HG03159 (cell line): ENCODE measurements around the gene KDM2A.

Experiments used
- ATAC-seq: cut with Tn5 transposase; IDR thresholded peaks from one replicate; pipeline ENCODE4 v1.9.1; 2021; ENCODE audit warnings: mild to moderate bottlenecking, moderate library complexity; ENCODE audit not compliant: unreplicated experiment

KDM2A gene

DNA sequence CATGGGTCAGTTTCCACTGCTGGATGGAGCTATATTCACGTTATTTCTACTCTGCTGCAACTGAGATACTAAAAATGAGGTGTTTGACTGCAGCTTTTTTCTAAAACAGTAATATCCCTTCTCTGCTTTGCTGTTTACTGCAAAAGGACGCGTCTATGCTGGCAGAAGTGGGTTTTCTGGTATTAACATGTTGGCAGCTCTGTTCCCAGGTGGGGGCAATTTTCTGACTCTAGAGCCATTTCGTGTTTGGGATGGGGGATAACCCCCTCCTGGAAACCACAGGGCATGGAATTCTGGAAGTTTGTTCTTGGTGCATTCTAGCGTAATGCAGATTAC, 152.1 kb downstream of the KDM2A start:
- ATAC-seq: no peak

DNA sequence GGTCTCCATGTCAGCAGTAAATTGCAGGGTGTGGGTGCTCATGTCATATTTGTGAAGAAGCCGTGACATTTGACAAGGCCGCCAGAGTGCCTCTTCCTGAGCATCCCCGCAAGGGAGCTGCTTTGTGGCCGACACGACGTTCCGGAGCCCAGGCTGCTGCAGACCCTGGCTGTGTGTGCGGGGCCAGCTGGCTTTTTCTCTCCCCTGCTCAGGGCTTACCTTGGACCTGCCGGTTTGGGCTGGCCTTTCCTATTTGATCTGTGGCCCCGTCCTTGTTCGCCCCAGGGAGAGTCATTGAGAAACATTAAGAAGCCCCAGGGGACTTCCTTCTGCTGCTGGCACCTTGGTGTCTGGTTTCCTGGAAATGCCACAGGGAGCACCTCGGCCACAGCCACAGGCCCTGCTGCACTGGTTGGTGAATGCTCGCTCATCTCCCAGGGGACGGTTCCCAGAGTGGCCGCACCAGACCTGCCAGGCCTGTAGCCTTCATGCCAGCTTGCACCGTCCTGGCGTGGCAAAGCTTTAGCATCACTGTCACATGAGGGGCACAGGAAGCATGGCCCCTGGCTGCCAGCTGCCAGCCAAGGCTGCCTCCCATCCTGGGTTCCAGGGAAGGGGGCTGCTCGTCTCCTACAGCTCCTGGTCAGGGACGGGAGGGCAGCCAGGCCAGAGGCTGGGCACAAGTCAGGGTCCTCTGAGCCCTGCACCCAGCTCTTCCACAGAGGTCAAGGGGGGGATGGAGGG, 152.7 kb downstream of the KDM2A start:
- no peak for ATAC-seq

DNA sequence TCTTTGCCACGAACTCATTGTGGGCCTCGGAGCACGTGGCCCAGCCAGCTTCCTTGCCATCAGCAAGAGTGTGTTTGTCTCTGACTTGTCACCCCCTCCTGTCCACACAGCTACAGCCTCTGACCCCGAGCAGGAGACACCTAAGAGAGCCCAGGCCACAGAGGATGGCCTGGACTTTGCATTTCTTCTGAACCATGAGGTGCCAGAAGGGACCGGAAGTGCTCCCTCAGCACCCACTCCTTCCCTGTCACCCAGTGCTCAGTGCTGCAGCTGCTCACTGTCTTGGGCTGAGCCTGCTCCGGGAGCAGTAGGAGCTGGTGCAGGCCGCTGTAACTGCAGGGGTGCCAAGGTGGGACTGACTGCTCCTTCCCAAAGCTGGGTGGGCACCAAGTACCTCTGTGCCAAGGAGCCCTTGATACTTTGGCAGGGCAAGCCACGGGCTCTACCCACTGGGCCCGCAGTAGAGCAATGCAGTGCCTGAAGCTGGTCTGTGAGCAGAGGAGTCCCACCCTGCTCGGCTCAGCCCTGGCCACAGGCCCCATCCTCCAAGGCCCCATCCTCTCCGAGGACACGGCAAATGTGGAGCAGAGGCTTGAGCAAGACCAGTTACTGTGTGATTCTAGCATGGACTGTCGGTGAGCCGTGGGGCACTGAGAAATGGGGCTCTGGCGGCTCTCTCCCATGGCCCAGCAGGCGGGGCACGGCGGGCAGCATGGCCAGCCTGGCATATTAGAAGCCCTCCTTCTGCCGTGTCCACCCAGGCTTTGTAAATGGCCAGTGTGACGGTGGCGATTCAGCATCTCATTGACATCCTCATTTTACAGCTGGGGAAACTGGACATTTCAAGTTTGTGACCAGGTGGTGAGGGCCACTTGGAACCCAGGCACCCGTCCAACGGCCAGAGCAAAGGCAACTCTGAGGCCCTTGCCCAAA, 153.5 kb downstream of the KDM2A start:
- ATAC-seq: no peak

DNA sequence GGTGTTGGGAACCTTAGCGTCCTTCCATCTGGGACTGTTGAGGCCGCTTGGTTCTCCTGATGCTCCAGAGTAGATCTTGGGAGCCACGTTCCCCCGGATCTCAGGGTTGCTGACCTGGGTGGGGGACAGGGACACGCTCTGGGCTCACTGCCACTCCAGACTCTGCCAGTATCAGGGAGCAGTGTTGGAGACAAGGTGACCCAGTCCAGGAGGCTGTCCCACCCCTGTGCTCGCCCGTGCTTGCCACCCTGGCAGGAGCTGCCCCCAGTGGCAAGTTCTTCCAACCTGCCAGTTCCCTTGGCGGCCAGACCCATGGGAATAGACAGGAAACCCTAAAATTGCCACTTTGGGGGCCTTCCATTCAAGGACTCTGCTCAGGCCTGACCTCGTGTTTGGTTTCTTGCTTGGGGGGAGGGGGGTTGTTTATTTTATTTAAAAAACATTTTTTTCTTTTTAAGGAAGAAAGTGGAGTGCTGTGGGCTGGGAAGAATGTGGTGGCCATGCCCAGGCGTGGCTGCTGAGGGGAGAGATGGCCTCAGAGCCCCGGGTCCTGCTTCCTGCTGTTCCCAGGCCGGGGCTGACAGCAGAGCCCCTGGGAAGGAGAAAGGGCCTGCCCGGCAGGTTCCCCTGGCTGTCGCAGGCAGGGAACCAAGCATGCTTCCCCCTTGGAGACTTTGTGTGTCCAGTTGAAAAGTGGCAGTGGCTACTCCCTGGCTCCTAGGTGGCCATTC, 154.4 kb downstream of the KDM2A start:
- ATAC-seq: no peak

DNA sequence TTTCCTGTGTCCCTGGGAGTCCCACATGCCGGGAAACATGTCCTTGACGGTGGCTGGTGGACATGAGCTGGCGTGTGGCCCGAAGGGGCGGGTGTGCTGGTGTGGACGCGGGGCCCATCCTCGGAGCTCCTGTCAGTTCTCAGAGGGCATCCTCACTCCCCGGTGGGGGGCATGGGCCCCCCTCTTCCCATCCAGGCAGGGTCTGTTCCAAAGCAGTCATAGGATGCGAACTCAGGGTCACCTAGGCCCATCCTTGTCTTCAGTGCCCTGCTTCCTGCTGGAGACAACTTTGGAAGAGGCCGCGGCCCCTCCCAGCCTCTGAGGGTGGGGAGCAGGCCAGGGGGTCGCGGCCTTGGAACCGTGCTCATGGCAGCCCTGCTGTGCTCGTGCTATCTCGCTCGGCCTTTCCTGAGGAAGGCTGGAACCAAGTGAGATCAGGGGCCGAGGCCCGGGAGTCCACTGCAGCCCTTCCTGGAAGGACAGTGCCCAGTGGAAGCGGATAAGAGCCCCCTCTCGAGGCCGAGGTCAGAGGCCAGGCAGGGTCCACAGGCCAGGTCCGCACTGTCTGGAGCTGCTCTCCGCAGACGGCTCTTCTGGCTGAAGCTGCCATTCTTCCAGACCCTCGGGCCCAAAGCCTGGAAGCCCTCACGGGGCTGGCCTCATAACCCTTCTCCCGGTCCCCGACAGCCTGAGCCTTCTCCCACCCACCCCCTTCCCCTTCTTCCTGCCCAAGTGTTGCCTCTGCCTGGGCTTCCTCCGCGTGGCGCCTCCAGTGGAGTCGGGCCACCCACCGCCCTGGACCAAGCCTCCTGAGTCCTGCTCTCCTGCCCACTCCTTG, 155.9 kb downstream of the KDM2A start:
- ATAC-seq: no peak

DNA sequence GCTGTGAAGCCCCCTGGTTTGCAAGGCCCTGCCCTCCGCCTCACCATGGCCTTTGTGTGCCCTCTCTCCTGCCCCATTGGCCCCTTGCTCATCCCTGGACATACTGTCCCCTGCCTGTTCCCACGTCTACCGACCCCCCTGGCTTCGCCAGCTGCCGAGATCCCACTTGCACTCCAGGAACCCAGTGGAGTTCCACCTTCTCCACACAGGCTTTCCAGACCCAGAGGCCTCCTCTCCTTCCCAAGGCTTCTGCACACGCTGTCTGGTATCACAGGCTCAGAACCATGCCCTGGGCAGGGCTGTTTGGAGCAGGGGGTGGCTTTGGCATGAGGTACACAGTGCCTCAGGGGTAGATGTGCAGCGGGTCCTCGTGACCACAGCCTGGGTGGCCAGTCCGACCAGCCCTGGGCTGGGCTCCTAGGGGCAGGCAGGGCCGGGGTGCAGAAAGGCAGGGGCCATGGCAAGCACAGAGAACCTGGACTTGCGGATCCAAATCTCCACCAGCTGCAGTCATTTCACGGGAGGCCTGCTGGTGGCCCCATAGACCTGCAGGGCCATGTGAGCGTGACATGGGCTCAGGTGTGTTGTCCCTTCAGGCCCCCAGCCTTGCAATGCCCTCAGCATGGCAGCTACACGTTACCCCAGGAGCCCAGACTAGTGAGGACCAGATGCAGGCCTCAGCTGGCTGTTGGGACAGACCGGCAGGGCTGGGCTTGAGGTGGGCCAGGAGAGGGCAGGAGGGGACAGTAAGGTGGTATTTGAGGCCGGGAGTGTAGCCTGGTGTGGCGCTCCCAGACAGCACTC, 156.7 kb downstream of the KDM2A start:
- ATAC-seq: no peak

DNA sequence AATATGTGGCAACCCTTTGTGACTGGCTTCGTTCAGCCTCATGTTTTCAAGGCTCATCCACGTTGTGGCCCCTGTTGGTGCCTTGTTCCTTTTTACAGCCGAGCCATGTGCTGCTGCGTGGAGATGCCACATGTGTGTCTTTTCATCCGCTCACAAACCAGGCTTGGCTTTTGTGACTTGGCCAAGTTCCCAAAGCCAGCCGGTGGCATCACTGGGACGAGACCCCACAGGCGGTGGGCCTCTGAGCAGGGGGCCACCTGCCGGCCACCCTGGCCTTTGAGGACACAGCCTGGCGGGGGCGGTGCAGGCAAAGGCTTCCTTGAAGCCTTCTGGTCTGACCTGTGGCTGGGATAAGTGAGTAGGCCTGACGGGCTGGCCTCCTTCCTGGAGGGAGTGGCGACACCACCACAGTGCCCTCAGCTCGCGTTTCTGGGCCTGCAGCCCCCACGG, 157.7 kb downstream of the KDM2A start:
- ATAC-seq: peak; percentile 12

DNA sequence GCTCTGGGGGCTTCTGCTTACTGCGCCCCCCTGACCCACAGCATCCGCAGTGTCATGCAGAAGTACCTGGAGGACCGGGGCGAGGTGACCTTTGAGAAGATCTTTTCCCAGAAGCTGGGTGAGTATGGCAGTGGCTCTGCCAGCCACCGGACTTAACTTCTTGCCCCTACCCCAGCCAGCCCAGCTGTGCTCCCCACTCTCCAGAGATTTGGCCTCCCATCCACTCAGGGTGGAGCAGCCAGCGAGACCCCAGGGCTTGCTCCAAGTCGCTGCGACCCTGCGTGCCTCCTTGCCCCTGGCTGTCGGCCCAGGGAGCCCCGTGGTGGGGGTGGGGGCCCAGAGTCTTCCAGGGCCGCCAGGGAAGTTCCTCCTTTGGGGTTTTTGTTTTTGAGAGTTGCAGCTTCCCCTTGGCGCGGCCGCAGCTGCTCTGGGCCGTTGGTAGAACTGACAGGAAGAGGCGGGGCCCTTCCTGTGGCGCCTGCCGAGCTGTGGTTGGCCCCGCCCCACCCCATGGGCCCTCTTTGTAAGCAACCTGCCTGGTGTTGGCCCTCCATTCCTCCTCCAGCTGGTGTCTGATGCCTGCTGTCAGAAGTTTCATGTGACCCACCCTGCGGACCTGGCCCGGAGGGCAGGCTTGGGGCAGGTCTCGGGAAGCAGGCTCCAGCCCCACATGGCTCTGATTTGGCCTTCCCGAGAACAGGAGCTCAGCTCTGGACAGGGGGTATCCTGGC, 158.3 kb downstream of the KDM2A start:
- ATAC-seq: peak; percentile 80

DNA sequence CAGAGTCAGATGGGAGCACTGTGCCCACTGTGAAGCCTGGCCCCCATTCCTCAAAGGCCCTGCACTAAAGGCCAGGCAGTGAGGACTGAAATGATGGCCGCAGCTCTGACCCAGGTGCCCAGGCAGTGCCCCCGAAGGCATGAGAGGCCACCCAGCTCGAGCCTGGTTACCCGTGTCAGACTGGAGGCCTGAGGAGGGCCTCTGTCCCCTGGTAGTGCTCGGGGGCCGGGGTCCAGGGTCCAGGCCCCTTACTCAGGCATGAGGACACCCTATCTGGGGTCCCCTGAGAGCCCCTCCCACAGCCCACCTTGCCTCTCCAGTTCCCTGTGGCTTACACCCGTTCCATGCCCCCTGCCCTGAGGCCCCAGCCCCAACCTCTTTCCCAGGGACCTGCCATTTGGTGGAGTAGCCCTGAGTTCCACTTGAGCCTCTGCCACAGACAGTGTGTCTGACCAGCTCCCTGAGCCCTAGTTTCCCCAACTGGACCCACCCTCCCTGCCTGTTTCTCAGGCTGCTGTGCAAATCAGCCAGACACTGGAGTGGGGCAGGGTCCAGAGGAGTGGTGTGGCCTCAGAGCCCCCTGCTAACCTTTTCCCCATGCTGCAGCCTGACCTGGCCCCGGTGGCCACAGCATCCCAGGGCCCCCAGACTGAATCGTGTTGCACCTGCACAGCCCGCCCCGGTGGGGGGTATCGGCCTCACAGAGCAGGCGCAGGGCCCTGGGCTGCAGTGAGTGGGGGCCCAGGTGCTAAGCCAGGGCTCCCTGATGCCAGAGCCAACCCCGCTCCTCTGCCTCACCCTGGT, 159.3 kb downstream of the KDM2A start:
- no peak for ATAC-seq

DNA sequence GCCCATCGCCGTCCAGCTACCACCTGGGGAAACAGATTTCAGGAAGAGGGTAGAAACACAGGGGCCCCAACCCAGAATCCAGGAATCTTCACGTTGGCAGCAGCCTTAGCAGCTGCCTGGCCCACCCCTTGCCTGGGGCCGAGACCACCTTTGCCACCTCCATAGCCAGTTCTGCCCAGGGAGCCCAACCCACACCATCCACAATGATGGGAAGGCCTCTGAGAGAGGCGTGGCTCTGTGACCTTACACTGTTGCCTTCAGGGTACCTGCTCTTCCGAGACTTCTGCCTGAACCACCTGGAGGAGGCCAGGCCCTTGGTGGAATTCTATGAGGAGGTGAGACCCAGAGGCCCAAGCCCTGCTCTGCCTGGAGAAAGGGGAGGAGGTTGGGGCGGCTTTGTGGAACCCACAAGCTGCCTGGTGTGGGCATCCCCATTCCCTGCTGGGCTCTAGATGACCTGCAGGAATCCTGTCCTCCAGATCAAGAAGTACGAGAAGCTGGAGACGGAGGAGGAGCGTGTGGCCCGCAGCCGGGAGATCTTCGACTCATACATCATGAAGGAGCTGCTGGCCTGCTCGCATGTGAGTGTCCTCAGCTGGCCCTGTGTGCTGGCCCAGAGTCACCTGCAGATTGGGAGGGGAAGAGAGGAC, 160.0 kb downstream of the KDM2A start:
- ATAC-seq: no peak

DNA sequence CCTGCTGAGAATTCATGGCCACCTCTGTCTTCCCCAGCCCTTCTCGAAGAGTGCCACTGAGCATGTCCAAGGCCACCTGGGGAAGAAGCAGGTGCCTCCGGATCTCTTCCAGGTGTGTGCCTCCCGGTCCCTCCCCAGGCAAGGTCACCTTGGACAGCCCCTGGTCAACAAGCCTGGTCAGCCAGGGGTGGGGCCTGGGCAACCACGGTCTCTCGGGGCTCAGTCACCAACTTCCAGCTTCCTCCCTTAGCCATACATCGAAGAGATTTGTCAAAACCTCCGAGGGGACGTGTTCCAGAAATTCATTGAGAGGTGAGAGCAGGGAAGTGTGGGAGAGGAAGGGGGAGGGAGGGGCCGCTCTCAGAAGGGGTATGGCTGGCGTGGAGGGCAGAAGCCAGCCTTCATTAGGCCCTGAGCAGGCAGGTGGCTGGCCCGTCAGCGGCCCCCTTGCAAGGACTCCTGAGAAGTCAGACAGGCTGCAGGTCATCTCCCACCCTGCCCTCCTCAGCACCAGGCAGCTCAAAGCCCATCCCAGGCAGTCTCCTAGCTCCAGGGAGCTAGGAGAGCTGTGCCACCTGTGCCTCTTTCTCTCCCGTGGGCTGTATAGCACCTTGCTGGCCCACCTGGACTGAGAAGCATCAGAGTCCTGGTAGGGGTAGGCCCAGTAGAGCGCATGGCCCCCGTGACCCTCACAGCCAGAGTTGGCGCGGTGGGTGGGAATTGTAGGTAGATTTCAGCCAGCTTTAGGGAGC, 160.7 kb downstream of the KDM2A start:
- no peak for ATAC-seq

DNA sequence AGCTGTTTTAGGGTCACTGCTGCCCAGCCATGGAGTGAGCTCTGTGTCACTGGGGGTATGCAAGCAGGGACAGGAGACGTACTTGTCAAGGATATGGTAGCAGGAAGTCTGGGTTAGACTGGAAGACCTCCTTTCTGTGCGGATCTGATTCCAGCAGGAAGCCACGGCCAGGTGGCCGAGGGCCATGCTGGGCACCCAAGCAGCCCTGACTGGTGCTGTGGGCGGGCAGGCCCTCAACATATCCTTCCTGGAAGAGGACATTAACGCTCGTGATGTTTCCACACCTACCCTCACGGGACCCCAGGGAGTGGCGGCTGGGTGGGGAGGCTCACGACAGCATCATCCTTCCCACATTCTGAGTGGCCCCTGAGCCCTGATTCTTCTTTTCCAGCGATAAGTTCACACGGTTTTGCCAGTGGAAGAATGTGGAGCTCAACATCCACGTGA, 161.3 kb downstream of the KDM2A start:
- ATAC-seq: no peak

DNA sequence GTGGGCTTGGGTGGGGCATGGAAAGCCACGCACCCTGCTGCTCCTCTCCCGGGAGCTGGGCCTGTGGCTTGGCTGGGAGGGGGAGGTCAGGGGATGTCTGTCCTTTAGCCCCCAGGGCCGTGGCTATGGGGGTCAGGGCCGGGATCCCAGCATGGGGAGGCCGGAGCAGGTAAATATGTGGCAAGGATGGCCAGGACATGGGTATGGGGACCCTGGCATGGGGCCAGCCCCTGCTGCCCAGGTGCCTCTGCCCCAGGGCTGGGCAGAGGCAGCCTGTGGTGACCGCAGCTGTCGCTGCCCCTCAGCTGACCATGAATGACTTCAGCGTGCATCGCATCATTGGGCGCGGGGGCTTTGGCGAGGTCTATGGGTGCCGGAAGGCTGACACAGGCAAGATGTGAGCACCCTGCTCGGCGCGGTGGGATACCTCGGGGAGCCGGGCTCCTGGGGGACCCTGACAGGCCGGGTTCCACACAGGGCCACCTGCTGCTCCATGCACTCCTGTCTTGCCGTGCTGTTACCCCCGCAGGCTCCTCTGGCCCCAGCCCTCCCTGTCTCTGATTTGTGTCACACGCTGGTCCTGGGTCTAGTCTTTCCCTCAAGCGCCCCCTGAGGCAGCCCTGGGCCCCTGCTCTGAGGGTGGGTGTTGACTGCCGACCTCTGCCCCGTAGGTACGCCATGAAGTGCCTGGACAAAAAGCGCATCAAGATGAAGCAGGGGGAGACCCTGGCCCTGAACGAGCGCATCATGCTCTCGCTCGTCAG, 161.9 kb downstream of the KDM2A start:
- ATAC-seq: no peak

DNA sequence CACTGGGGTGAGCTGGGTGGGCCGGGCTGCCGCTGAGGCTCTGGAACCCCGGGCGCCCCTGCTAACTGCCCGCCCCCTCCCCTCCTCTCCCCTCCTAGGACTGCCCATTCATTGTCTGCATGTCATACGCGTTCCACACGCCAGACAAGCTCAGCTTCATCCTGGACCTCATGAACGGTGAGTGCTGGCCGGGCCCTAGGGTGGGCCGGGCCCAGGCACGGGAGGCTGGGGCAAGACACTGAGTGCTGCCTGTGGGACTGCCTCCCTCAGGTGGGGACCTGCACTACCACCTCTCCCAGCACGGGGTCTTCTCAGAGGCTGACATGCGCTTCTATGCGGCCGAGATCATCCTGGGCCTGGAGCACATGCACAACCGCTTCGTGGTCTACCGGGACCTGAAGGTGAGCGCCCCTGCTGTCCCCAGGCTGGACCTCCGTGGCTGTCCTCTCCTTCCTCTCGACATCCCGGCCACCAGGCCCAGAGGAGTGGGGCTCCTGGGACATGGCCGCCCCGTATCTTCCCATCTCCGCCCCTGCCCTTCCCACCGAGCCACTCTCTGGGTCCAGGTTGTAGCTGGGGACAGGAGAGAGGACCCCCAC, 162.6 kb downstream of the KDM2A start:
- ATAC-seq: no peak

DNA sequence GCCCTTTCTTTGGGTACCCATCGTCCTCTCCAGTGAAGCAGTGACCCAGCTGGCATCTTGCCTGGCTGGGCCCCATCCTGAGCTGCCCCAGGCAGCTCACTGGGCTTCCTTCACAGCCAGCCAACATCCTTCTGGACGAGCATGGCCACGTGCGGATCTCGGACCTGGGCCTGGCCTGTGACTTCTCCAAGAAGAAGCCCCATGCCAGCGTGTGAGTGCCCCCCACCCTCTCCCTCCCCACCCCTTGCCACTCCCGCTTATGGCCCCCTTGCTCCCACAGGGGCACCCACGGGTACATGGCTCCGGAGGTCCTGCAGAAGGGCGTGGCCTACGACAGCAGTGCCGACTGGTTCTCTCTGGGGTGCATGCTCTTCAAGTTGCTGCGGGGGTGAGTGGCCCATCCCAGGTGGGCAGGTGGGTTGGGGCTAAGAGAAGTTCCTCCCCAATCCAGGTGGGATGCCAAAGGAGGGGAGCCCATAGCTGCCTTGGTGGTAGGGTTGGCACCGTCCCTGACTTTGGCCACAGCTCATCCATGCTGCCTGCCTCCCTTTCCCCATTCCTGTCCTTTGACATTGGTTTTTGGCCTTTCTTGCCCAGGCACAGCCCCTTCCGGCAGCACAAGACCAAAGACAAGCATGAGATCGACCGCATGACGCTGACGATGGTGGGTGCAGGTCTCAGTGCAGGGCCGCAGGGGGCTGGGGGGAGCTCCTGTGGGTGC, 163.3 kb downstream of the KDM2A start:
- ATAC-seq: no peak
